ENCODE measurements around the gene SEMA4A.

The SEMA4A gene

GRCh38 chr1:156153362-156153761, at the start of gene SEMA4A:
Gene SEMA4A (plus strand): TSS chr1:156153585. CDS start chr1:156154579, 994 bp downstream.
- H3K4me3 Mint-ChIP-seq = peak within 1 kb of the TSS; percentile 91
- H3K27ac Mint-ChIP-seq = peak within 1 kb of the TSS; percentile 93
- H3K36me3 Mint-ChIP-seq (ENCODE audit: low read depth) = peaks cover 34% of the 10 kb centered on the region

GRCh38 chr1:156104065-156104810, 49.1 kb upstream of the SEMA4A start:
- H3K36me3 Mint-ChIP-seq (ENCODE audit: low read depth) = no peaks in the 10 kb centered on the region
- peak overlapping the region; percentile 96 for H3K27ac Mint-ChIP-seq
- peak overlapping the region; percentile 42 for H3K4me3 Mint-ChIP-seq
- H3K4me1 Mint-ChIP-seq (ENCODE audit: low read depth) = peaks cover 95% of the 10 kb centered on the region
- H3K27me3 Mint-ChIP-seq = peaks cover 4% of the 10 kb centered on the region
- no peaks in the 10 kb centered on the region for H3K9me3 Mint-ChIP-seq

More at GRCh38 chr1:156153362-156153761, at the start of gene SEMA4A:
- H3K27me3 Mint-ChIP-seq = no peaks in the 10 kb centered on the region
- H3K9me3 Mint-ChIP-seq = no peaks in the 10 kb centered on the region
- H3K4me1 Mint-ChIP-seq (ENCODE audit: low read depth) = peaks cover 97% of the 10 kb centered on the region

GRCh38 chr1:156104861-156105832, 48.2 kb upstream of the SEMA4A start:
- no peaks in the 10 kb centered on the region for H3K9me3 Mint-ChIP-seq
- peak overlapping the region; percentile 83 for H3K4me3 Mint-ChIP-seq
- H3K36me3 Mint-ChIP-seq (ENCODE audit: low read depth) = no peaks in the 10 kb centered on the region
- peaks cover 6% of the 10 kb centered on the region for H3K27me3 Mint-ChIP-seq
- peak overlapping the region; percentile 96 for H3K27ac Mint-ChIP-seq
- H3K4me1 Mint-ChIP-seq (ENCODE audit: low read depth) = peaks cover 91% of the 10 kb centered on the region

GRCh38 chr1:156106624-156107488, 46.5 kb upstream of the SEMA4A start:
- Mint-ChIP-seq H3K36me3 (ENCODE audit: low read depth) (no peaks in the 10 kb centered on the region), H3K9me3 (no peaks in the 10 kb centered on the region), H3K27me3 (peaks cover 10% of the 10 kb centered on the region), H3K4me3 (peak overlapping the region; percentile 83), H3K4me1 (ENCODE audit: low read depth) (peaks cover 74% of the 10 kb centered on the region), H3K27ac (peak overlapping the region; percentile 96)

- H3K9me3 Mint-ChIP-seq = no peaks in the 10 kb centered on the region
- peak overlapping the region; percentile 83 for H3K4me3 Mint-ChIP-seq
- no peaks in the 10 kb centered on the region for H3K36me3 Mint-ChIP-seq (ENCODE audit: low read depth)
- H3K4me1 Mint-ChIP-seq (ENCODE audit: low read depth) = peaks cover 70% of the 10 kb centered on the region
- H3K27me3 Mint-ChIP-seq = peaks cover 14% of the 10 kb centered on the region
- peak overlapping the region; percentile 41 for H3K27ac Mint-ChIP-seq
Measured at GRCh38 chr1:156108057-156108456, 45.3 kb upstream of the SEMA4A start.

- Mint-ChIP-seq H3K27ac (no peak overlapping the region), H3K27me3 (peaks cover 16% of the 10 kb centered on the region), H3K9me3 (no peaks in the 10 kb centered on the region), H3K4me3 (no peak overlapping the region), H3K4me1 (ENCODE audit: low read depth) (peaks cover 70% of the 10 kb centered on the region), H3K36me3 (ENCODE audit: low read depth) (no peaks in the 10 kb centered on the region)
Measured at GRCh38 chr1:156108664-156109241, 44.6 kb upstream of the SEMA4A start.

GRCh38 chr1:156110252-156110651, 43.1 kb upstream of the SEMA4A start:
- peaks cover 65% of the 10 kb centered on the region for H3K4me1 Mint-ChIP-seq (ENCODE audit: low read depth)
- H3K27me3 Mint-ChIP-seq = peaks cover 17% of the 10 kb centered on the region
- no peaks in the 10 kb centered on the region for H3K9me3 Mint-ChIP-seq
- H3K27ac Mint-ChIP-seq = no peak overlapping the region
- H3K36me3 Mint-ChIP-seq (ENCODE audit: low read depth) = no peaks in the 10 kb centered on the region
- no peak overlapping the region for H3K4me3 Mint-ChIP-seq

GRCh38 chr1:156111355-156111962, 41.9 kb upstream of the SEMA4A start:
- Mint-ChIP-seq H3K36me3 (ENCODE audit: low read depth) (peaks cover 3% of the 10 kb centered on the region), H3K9me3 (no peaks in the 10 kb centered on the region), H3K4me1 (ENCODE audit: low read depth) (peaks cover 60% of the 10 kb centered on the region), H3K27ac (no peak overlapping the region), H3K27me3 (peaks cover 19% of the 10 kb centered on the region), H3K4me3 (no peak overlapping the region)

- Mint-ChIP-seq H3K4me1 (ENCODE audit: low read depth) (peaks cover 53% of the 10 kb centered on the region), H3K36me3 (ENCODE audit: low read depth) (peaks cover 6% of the 10 kb centered on the region), H3K9me3 (no peaks in the 10 kb centered on the region), H3K4me3 (no peak overlapping the region), H3K27me3 (peaks cover 22% of the 10 kb centered on the region), H3K27ac (no peak overlapping the region)
Measured at GRCh38 chr1:156112276-156113137, 40.9 kb upstream of the SEMA4A start.

- Mint-ChIP-seq H3K4me3 (peak overlapping the region; percentile 92), H3K27ac (peak overlapping the region; percentile 86), H3K4me1 (ENCODE audit: low read depth) (peaks cover 50% of the 10 kb centered on the region), H3K9me3 (no peaks in the 10 kb centered on the region), H3K27me3 (peaks cover 23% of the 10 kb centered on the region), H3K36me3 (ENCODE audit: low read depth) (peaks cover 9% of the 10 kb centered on the region)
Measured at GRCh38 chr1:156113282-156113950, 40.0 kb upstream of the SEMA4A start.

- Mint-ChIP-seq H3K4me3 (peak within 1 kb of the TSS; percentile 92), H3K27me3 (peaks cover 25% of the 10 kb centered on the region), H3K4me1 (ENCODE audit: low read depth) (peaks cover 45% of the 10 kb centered on the region), H3K36me3 (ENCODE audit: low read depth) (peaks cover 14% of the 10 kb centered on the region), H3K9me3 (no peaks in the 10 kb centered on the region), H3K27ac (peak within 1 kb of the TSS; percentile 86)
Measured at GRCh38 chr1:156114101-156114918, 39.1 kb upstream of the SEMA4A start, which contains the start of gene LMNA. Gene LMNA (plus strand): TSS chr1:156114711. CDS start chr1:156114919, 208 bp downstream.

Data from stimulated activated naive CD8-positive, alpha-beta T cell treated with anti-CD3 and anti-CD28 coated beads, Interleukin-15, Interleukin-2, amounts not matched to agents 100 ng/mL and 50 ng/mL, for 24 hours (primary cell).